ENCODE measurements around the gene UBE2R2. TPM values are rescaled to one million over a fixed set of nuclear protein-coding genes. Genes with fewer than 3 reads are reported as not detected.

The UBE2R2 gene
- total RNA-seq, 1 experiment from 2014 or later, result 52.1 TPM

- no peaks in the 10 kb centered on the region; the same call in 1 of the 2 replicates for H3K4me1 ChIP-seq (ENCODE audit: insufficient read depth, low read length)
- H3K9me3 ChIP-seq (ENCODE audit: control insufficient read depth, low read depth, low read length), result no peaks in the 10 kb centered on the region
- no peak overlapping the region for H2BK120ac ChIP-seq (ENCODE audit: low read depth, low read length, poor library complexity, severe bottlenecking)
- Mint-ChIP-seq H3K27ac (no peak overlapping the region), H3K9me3 (no peaks in the 10 kb centered on the region), H3K4me1 (peaks cover 3 to 5% of the 10 kb centered on the region in 2 experiments), H3K27me3 (ENCODE audit: low read depth) (peaks cover 5% of the 10 kb centered on the region), H3K4me3 (no peak overlapping the region), H3K36me3 (ENCODE audit: insufficient read depth in 1 of 3, low read depth in 3 of 3) (no peaks in the 10 kb centered on the region)
- H3K23me2 ChIP-seq (ENCODE audit: insufficient read length, low read depth, low read length, poor library complexity, severe bottlenecking), result no peaks in the 10 kb centered on the region
- H2AK5ac ChIP-seq (ENCODE audit: insufficient read length, low read length), result no peak overlapping the region
- H4K91ac ChIP-seq (ENCODE audit: insufficient read length, low read depth, low read length), result no peak overlapping the region
- no peak overlapping the region for H3K4ac ChIP-seq (ENCODE audit: low read depth, low read length)
- no peaks in the 10 kb centered on the region for H3K27me3 ChIP-seq (ENCODE audit: insufficient read depth, low read length)
- no peak overlapping the region for H3K14ac ChIP-seq (ENCODE audit: insufficient read depth, low read length)
- H2AFZ ChIP-seq (ENCODE audit: low read length), result no peak overlapping the region
- H3K79me2 ChIP-seq (ENCODE audit: insufficient read depth, low read length), result no peaks in the 10 kb centered on the region
- no peak overlapping the region for H3K56ac ChIP-seq (ENCODE audit: insufficient read length, low read depth, low read length)
- H4K5ac ChIP-seq (ENCODE audit: insufficient read length, low read depth, low read length), result no peak overlapping the region
- no peak overlapping the region for H3K18ac ChIP-seq (ENCODE audit: insufficient read length, low read depth, low read length)
- no peak overlapping the region for H3K23ac ChIP-seq (ENCODE audit: insufficient read length, low read depth, low read length)
- no peak overlapping the region for H3T11ph ChIP-seq (ENCODE audit: low read length)
- no peak overlapping the region for H2BK12ac ChIP-seq (ENCODE audit: insufficient read length, low read depth, low read length)
- H4K20me1 ChIP-seq (ENCODE audit: control insufficient read depth, insufficient read depth, insufficient read length), result no peaks in the 10 kb centered on the region
- no peak overlapping the region for H3K27ac ChIP-seq (ENCODE audit: insufficient read length, low read depth, low read length)
- no peaks in the 10 kb centered on the region for H3K79me1 ChIP-seq (ENCODE audit: insufficient read depth, low read depth, low read length, poor library complexity, severe bottlenecking)
- H3K9ac ChIP-seq (ENCODE audit: extremely low read depth, insufficient read length, low read length), result no peak overlapping the region
- H2BK20ac ChIP-seq (ENCODE audit: low read depth, low read length, poor library complexity, severe bottlenecking), result no peak overlapping the region
- no peak overlapping the region for H2BK5ac ChIP-seq (ENCODE audit: insufficient read length, low read length)
- H3K4me2 ChIP-seq (ENCODE audit: insufficient read depth, insufficient read length, low read length), result no peak overlapping the region
- WGBS (ENCODE audit: extremely low coverage, insufficient read length, low lambda C conversion rate), result no CpG with 5 or more reads among the region's 4 CpGs
- no peak for DNase-seq
- H2BK15ac ChIP-seq (ENCODE audit: low read depth, low read length), result no peak overlapping the region
- no peak overlapping the region for H4K8ac ChIP-seq (replicated peaks; ENCODE audit: insufficient read length, low read depth, low read length)
- TF ChIP-seq CTCF (conservative IDR thresholded peaks at IDR 0.05), result no peak
These were observed 34.4 kb upstream of the UBE2R2 start for GRCh38 chr9:33782395-33783152.
